ENCODE results near the gene RARA.
"Not testable (repeated sequence)": the region's sequence is repeated elsewhere in the genome, so short reads cannot be mapped to it uniquely, and the experiment has no call there.

The RARA gene

GRCh38 chr17:40298726-40299125, 10.3 kb upstream of the RARA start:
- DNase-seq (ENCODE audit: low read depth in 2 of 2) = no peak

- not testable (repeated sequence) for DNase-seq (ENCODE audit: low read depth in 2 of 2)
These were observed 9.7 kb upstream of the RARA start for GRCh38 chr17:40299159-40299757.

GRCh38 chr17:40301315-40301714, 7.7 kb upstream of the RARA start:
- no peak for DNase-seq (ENCODE audit: low read depth in 2 of 2)

- DNase-seq (ENCODE audit: low read depth in 2 of 2) = no peak
These were observed 5.8 kb upstream of the RARA start for GRCh38 chr17:40303009-40303657.

- DNase-seq (ENCODE audit: low read depth in 2 of 2) = no peak
These were observed 5.0 kb upstream of the RARA start for GRCh38 chr17:40303708-40304551.

GRCh38 chr17:40304552-40304863, 4.5 kb upstream of the RARA start:
- DNase-seq (ENCODE audit: low read depth in 2 of 2) = not testable (repeated sequence)

GRCh38 chr17:40304866-40305265, 4.1 kb upstream of the RARA start:
- DNase-seq (ENCODE audit: low read depth in 2 of 2) = not testable (repeated sequence)

- DNase-seq (ENCODE audit: low read depth in 2 of 2) = no peak
These were observed 2.6 kb upstream of the RARA start for GRCh38 chr17:40306395-40306794.

GRCh38 chr17:40307001-40307730, 1.8 kb upstream of the RARA start:
- no peak for DNase-seq (ENCODE audit: low read depth in 2 of 2)

- DNase-seq (ENCODE audit: low read depth in 2 of 2) = no peak
These were observed 1.2 kb upstream of the RARA start for GRCh38 chr17:40307740-40308239.

- DNase-seq (ENCODE audit: low read depth in 2 of 2) = no peak
These were observed 1.1 kb downstream of the RARA start for GRCh38 chr17:40309949-40310510.

- DNase-seq (ENCODE audit: low read depth in 2 of 2) = no peak
These were observed 2.0 kb downstream of the RARA start for GRCh38 chr17:40310882-40311391.

GRCh38 chr17:40311575-40311974, 2.6 kb downstream of the RARA start:
- no peak for DNase-seq (ENCODE audit: low read depth in 2 of 2)

- DNase-seq (ENCODE audit: low read depth in 2 of 2) = no peak
These were observed 3.3 kb downstream of the RARA start for GRCh38 chr17:40312131-40312731.

- DNase-seq (ENCODE audit: low read depth in 2 of 2) = no peak
These were observed 4.1 kb downstream of the RARA start for GRCh38 chr17:40312893-40313667.

- no peak for DNase-seq (ENCODE audit: low read depth in 2 of 2)
These were observed 4.9 kb downstream of the RARA start for GRCh38 chr17:40313668-40314583.

- peak; percentile 64 to 73 for DNase-seq (ENCODE audit: low read depth in 2 of 2)
These were observed 5.6 kb downstream of the RARA start for GRCh38 chr17:40314584-40314956.

- DNase-seq (ENCODE audit: low read depth in 2 of 2) = no peak
These were observed 6.2 kb downstream of the RARA start for GRCh38 chr17:40315206-40315605.
